Measurements from ENCODE around the gene NINJ1. TPM values are rescaled to one million over a fixed set of nuclear protein-coding genes. Genes with fewer than 3 reads are reported as not detected.
"Not testable (repeated sequence)": the region's sequence is repeated elsewhere in the genome, so short reads cannot be mapped to it uniquely, and the experiment has no call there.

Gene NINJ1
- polyA plus RNA-seq, 1 donor = 26.4 TPM

DNA sequence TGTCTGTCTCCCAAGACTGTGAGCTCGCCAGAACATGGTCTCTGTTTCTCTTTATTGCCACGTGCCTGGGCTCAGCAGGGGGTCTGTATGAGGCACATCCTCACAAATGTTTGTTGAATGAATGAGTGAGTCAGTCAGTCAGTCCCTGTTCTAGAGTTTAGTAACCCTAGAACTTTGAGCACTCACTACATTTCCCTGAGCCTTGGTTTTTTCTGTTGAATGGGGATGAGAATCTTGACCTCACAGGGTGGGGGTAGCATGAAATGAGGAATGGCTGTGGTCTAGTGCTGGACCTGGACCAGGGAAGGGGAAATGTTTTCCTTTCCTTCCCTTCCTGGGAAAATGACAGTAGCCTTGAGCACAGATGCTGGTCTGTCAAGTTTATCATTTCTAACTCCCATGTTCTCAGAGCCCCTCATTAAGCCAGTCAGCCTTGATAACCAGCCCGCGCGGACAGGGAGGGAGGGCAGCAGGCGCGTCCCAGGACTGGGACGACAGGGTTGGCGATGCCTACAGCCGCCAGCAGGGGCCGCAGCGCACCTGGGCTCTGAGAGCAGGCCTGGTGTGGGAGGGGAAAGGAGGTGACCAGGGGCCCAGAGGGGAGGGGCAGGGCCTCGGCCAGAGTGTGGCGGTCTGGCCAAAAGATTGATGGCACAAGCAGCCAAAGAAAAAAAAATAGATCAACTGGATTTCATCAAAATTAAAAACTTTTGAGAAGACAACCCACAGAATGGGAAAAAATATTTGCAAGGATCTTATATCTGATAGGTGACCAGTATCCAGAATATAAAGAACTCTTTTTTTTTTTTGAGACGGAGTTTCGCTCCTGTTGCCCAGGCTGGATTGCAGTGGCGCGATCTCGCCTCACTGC is 25.8 kb upstream of the NINJ1 start:
- DNase-seq (ENCODE audit: low read depth) = no peak

DNA sequence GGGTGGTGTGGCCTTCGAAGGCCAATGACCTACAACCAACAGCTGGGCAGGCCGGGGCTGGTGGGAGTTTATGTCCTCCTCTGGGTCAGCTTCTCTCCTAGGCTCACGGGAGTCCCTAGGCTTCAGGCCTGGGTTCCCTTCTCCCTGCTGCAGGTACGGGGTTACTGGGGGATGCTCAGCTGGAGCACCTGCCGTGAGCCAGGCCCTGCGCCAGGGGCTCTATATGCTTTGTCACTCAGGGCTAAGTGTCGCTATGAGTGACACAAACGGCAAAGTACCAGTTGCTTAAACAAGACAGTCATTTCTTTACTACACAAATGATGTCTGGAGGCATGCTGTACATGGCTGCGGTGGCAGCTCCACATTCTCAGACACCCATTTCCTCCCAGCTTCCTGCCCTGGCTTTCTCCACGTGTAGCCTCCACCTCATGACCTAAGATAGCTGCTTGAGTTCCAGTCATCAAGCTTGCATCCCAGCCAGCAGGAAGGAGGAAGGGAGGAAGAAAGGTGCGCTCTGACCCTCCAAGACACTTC is 22.5 kb upstream of the NINJ1 start:
- no peak for DNase-seq (ENCODE audit: low read depth)

DNA sequence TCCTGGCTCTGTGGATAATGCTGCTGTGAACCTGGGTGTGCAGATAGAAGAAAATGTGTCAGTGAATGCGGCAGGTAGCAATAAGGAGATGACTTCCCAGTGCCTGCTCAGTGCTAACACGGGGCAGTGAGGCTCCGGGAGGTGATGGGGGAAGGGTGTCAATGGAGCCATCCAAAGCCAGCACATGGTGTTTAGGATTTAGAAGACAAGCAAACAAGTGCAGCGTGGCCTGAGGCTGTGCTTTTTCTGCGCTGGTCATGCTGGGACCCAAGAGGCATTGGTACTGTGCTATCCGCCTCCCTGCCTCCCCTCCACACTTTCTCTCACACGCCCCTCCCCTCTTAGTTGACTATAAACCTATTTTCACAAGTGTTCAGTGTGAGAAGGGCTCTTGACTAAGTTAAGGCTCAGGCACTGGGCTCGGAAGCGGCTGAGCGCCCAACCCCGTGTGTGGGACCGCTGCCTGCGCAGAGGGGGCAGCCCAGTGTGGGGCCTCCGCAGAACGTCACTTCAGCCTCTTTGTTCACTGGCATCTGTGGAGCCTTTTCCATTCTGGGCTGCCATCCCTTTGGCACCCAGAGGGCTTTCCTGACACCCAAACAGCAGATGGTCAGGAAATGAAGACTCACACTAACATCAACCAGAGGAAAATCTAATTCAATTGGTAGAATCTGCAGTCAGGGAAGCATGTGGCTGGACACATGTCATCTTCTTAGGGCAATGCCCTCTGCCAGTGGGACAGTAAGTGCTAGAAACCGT is 21.8 kb upstream of the NINJ1 start:
- DNase-seq (ENCODE audit: low read depth) = no peak

DNA sequence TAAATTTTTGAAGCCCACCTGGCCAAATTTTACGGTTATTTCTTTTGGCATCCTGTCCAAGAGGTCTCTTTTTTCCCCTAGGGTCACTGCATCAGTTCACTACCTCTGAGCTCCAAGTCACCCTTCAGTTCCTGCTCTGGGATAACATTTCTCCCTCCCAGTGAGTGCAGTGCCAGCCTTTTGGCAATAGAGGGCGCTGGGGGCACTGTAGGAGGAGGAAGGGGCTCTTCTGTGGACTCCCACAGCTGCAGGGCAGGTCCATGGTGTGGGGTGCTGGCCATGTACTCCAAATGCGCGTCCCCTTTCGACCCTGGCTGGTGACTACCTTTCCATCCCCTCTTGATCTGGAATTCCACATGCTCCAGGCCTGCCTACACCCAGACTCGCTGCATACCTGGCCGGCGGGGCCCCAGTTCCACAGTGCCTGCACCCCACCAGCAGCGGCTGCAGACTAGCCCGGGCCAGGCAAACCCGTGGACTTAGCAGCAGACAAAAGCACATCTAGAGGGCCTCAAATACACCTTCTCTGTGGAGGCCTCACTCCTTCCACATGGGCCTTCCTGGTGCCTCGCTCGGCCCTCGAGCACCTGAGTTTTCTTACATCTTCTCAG is 20.3 kb upstream of the NINJ1 start:
- DNase-seq (ENCODE audit: low read depth) = no peak

DNA sequence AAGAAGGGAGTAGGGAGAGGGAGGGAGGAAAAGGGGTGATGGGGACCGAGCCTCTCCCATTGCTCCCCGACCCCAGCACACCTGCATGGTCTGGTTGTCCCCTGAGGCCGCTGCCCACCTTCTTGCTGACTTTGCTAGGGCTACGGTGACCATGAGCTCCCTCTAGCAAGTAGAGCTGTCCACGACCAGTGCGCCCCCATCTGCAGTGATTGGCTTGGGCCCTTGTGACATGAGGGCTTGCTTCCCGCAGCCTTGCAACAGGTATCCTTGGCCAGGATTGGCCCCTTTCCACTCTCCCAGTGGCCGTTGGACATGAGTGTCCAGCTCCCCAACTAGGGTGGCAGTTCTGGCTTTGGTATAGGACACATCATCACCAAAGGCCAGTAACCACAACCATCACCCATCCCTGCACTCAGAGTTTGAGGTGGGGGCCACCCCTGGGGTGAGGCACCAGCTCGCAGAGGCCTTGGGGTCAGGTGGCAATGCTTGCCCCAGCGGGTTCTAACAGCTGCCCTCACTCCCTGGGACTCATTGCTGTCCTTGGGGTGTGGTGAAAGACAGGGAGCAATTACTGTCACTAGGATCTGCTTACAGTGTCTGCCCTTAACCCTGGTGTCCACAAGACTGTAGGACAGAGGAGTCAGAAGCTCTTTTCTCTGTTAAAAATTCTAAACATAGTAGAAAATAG is 17.2 kb upstream of the NINJ1 start:
- DNase-seq (ENCODE audit: low read depth) = no peak

DNA sequence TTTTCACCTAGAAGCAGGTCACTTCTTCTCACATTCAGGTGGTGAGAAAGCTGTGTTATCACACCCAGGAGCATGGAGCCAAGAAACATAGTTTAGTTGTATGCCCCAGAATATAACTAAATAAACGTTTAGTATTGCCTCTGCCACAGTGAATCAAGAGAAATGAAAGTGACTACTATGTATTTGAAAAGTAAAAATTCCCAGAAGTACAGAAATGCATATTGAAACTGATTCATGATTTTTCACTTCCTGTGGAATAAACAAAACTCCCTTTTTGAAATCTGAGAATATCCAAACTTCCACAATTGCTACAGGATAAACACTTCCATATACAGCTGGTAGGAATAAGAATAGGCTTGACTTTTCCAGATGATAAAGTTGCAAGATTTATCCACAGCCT is 15.3 kb upstream of the NINJ1 start:
- DNase-seq (ENCODE audit: low read depth) = no peak

DNA sequence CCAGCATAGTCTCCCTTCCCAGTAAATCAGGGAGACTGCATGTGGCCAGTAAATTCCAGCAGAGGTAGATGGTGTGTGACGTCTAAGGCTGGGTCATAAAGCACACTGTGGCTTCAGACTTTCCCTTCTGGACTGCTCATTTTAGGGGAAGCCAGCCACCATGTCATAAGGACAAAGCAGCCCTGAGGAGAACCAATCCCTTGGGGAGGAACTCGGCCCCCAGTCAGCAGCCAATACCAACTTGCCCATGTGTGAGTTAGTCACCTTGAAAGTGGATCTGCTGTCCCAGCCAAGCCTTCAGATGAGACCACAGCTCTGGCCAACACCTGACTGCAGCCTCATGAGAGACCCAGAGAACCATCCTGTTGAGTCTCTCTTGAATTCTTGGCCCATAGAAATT is 14.7 kb upstream of the NINJ1 start:
- no peak for DNase-seq (ENCODE audit: low read depth)

DNA sequence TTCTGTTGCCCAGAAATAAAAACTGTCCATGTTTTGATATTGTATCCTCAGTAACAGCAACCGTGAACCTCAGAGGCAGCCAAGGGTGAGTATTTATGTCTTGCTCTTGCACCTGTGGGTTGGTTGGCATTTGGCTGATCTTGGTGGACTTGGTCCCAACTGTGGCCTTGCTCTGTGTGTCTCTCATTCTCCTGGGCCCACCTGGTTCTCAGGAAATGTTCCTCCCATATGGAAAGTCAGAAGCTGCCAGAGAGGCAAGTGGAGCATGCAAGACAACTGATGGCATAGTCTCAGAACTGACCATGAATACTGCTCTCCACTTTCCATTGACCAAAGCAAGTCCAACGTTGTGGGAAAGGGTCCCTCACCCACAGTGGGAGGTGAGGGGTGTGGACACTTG is 13.6 kb upstream of the NINJ1 start:
- no peak for DNase-seq (ENCODE audit: low read depth)

DNA sequence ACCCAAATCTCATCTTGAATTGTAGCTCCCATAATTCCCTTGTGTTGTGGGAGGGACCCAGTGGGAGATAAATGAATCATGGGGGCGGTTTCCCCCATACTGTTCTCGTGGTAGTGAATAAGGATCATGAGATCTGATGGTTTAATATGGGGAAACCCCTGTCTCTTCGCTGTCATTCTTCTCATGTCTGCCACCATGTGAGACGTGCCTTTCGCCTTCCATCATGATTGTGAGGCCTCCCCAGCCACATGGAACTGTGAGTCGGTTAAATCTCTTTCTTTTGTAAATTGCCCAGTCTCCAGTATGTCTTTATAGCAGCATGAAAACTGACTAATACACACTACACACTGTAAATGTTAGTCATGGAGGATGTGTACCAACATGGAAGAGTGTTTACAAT is 12.6 kb upstream of the NINJ1 start:
- DNase-seq (ENCODE audit: low read depth) = not testable (repeated sequence)

DNA sequence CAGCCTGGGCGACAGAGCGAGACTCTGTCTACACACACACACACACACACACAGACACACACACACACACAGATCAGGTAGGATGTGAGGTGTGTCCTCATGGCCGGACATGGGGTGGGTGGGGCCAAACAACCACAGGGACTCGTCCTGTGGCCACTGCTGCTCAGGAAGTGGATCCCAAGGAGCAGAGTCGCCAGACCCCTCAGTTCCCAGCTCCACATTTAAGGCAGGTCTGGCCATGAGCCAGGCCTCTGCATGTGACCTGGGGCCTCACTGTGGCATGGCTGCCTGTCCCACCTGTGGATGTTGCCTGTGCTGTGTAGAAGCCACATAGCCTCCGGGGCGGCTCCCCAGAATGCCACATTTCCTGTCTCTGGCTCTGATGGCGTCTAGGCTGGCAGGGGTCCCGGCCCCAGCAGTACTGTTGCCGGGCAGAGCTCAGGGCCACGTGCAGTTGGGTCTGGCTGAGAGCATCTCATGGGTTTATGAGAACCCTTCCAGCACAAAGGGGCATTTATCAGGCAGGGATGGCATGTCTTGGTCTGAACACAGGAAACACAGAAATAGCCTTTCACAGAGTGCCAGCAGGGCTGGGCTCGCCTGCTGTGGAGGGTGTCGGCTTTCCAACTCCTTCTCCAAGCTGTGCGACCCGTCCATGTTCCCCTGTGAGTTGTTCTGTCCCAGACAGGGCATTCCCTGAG is 9.9 kb upstream of the NINJ1 start:
- DNase-seq (ENCODE audit: low read depth) = no peak

DNA sequence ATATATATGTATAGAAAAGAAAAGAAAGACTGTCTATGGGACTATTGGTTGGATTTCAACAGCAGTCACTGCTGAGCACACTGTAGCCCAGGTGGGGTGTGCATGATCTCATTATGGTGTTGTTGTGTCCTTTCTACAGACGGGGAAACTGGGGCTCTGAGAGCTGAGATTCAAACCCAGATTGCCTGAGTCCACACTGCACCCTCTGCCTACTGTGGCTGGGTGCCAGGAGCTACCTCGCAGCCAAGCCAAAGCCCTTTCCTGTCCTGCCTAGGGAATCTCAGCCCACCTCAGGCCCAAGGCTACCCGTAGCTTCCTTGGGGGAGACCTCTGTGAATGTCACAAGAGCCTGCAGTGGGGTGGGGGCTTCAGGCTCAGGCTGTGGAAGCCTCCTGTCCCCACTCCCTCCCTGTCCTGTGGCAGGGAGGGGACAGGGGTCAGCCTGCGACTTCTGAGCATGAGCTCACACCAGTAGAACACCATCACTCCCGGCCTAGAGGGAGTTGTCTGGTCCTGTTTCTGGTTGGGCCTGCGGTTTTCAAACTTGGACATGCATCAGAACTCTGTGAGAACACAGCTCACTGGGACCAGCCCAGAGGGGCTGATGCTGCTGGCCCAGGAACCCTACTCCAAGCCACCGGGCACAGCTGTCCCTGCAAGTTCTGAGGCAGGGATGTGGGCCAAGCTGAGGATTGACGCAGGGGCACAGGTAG is 7.9 kb upstream of the NINJ1 start:
- no peak for DNase-seq (ENCODE audit: low read depth)

DNA sequence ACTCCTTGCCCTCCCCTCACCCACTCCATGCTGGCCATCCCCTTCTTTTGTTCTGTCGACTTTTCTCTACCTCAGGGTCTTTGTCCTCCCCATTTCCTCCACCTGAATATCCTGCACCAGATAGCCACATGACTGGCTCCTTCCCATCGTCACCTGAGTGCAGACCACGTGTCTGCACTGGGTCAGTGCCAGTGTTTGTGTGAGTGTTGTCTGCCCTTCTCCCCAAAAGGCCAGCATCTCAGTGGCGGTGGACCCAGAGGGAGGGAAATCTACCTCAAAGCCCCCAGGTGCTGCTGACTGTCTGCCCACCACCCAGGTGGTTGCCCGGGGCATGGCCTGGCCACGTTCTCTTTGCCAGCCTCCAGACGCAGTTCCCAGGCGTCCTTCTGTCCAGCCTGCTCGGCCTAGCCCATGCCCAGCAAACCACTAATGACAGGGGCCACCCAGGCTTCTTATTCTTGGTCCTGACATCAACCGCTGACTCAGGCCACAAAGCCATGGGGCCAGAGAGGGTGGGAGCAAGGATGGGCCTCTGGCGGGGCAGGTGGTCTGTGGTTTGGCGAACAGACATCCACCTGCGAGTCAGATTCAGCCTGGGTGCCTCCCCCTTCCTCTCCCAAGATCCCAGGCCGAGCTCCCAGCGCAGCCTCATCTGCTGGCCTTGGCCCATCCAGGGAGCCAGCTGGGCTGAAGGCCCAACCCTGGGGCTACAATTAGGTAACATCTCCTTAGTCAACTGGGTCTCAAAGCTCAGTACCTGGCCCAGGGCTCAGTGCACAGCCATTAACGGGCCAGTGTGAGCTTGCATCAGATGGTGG is 5.5 kb upstream of the NINJ1 start:
- no peak for DNase-seq (ENCODE audit: low read depth)

DNA sequence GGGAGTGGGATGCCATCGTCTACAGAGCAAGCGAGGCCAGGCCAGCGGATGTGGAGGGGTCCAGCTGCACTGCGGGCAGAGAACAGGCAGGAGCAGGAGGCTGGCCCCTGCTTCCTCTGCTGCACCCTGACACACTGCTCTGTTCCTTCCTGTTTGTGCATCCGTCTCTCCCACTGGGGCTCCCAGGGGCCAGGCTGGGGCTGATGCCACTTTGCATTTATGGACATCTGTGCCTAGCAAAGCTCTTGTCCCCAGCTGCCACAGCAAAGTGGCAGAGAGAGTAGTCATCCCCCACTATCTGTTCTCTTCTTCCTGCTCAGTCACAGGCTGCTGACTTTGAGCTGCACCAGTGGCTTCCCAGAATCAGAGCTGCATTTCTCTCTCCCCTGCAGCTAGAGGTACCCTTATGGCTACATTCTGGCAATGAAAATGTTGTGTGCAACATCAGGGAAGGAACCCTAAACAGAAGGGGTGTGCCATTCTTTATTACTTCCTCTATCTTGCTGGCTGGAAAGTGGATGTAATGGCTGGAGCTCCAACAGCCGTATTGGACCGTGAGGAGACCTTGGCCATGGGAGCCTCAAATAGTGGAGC is 4.2 kb upstream of the NINJ1 start:
- DNase-seq (ENCODE audit: low read depth) = no peak

DNA sequence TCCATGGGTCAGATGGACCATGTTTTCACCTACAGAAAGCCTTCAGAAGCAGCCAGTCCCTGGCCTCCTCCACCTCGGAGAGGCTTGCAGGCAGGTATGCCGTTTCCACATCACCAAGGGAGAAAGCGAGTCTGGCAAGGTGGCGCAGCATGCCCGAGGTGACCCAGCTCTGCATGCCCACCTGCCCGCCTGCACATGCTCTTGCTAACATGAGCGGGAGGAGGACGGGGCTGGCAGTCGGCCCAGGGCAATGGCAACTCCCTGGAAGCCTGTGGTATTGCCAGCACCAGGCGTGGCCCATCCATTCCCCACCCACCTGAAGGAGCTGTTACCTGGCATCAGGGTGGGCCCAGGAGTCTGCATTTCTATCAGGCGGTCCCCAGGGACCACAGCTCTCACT is 3.3 kb upstream of the NINJ1 start:
- DNase-seq (ENCODE audit: low read depth) = no peak

DNA sequence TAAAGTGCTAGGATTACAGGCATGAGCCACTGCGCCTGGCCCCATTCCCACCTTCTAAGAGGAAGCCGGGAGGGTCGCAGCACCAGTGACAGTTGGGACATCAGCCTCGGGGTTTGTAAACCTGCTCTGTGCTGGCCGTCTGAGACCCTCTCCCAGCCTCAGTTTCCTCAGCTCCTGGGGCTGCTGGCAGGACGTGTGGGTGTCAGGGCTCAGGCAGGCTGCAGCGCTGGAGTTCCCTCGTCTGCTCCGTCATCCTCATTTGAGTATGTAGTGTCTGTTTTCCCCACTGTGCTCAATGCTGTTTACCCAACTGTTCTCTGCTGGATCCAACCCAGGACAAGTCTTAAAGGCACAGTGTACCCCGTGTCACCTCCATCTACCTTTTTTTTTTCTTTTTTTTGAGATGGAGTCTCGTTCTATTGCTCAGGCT is 2.0 kb upstream of the NINJ1 start:
- DNase-seq (ENCODE audit: low read depth) = no peak

DNA sequence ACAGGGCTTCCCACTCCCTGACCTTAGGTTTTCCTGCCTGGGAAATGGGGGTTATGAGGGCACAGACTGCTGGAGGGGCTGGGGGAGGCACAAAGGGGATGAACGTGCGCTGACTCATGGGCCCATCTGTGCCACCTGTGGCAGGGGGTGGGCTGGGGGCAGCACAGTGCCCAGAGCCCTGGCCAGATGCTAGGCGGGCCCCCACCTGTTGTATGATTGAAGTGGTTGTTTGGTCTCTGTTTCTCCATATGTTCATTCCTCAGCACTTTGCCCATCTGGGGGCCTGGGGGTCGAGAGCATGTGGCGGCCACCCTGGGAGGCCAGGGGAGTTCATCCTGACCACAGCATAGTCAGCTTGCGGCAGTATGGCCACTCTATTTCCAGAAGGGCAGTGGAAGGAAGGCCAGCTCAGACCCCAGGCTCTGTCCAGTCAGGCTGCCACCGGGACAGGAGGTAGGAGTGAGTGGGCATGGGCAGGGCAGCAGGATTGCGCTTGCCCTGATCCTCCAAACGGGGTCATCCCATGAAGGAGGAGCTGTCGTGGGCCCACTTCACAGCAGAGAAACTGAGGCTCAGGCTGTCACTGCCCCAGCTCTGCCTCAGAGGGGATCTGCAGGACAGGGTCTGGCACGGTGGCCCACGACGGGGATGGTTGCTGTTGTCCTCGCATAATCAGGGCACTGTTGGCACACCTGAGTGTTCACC is 841 bp upstream of the NINJ1 start:
- no peak for DNase-seq (ENCODE audit: low read depth)

DNA sequence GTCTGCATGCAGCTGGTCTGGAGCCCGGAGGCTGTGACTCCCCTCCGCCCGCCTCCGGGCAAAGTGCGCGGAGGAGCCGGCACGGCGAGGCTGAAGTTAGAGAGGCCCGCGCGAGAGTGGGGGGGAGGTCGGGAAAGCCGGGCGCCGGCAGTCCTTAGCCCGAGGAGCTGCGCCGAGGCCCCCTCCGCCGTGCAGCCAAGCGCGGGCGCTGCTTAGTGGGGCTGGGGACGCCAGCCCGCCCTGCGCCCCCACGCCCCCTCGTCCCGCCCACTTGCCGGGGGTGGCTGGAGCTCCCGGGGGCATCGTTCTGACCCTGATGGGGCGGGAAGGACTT is 403 bp downstream of the NINJ1 start:
- DNase-seq (ENCODE audit: low read depth) = no peak

DNA sequence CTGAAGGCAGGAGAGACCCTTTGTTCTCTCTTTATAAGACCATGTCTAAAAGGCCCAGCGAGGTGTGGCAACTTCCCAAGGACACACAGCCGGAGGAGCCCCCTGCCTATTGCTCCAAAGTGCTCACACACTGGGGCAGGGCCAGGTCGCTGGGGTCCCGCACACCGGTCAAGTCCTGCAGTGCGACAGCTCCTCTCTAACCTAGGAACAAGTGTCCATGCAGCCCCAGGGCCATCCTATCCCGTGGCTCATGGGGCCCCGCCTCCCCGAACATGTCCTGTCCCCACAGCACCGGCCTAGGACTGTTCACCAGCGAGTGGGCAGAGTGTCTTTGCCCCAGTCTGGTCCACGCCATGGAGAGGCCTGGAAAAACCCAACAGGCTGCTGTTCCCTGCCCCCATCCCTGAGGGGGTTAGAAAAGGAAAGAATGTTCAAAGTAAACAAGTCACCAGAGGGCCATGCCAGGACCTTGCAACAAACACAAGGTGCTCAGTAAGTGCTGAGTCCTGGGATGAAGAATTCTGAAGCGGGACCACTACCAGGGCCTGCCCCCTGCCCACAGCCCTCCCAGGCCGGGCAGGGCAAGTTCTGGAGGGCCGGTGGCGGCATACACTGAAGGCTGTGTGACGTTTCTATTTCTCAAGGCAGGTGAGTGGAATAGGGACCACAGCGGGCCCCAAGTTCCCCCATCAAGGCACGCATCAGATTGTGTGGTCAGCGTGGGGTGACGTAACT is 938 bp downstream of the NINJ1 start:
- DNase-seq (ENCODE audit: low read depth) = no peak

All from forelimb muscle (tissue), 1 donor.